ENCODE results near the gene ACVR2A.

ACVR2A gene

DNA sequence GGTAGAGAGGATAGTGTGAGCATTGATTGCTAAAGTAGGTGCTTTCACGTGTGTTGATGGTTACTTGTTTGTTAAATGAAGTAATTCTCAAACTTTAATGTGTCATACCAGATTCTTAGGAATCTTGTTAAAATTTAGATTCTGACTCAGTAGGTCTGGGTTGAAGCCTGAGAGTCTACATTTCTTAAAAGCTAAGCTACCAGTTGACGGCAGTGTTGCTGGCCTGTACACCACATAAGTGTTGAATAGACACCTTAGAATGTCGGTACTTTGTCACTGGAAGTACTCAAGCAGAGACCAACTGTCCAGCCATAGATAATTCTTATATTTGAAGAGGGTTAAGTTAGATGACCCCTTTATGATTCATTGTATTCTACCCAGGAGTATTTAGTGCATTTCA is 79.8 kb downstream of the ACVR2A start:
- DNase-seq (ENCODE audit: low spot score), result no peak

DNA sequence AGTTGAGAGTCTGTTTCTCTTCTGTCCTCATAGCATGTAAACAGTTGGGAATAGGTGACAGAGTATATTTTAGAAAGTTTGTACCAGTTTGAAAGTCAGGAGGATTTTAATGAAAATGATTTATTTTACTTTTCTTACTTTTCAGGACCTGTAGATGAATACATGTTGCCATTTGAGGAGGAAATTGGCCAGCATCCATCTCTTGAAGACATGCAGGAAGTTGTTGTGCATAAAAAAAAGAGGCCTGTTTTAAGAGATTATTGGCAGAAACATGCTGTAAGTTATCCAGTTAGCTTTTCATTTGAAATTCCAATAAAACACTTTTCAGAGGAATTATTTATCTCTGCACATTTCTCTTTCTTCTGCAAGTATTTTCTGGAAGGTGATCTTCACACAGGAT is 81.1 kb downstream of the ACVR2A start:
- no peak for DNase-seq (ENCODE audit: low spot score)

DNA sequence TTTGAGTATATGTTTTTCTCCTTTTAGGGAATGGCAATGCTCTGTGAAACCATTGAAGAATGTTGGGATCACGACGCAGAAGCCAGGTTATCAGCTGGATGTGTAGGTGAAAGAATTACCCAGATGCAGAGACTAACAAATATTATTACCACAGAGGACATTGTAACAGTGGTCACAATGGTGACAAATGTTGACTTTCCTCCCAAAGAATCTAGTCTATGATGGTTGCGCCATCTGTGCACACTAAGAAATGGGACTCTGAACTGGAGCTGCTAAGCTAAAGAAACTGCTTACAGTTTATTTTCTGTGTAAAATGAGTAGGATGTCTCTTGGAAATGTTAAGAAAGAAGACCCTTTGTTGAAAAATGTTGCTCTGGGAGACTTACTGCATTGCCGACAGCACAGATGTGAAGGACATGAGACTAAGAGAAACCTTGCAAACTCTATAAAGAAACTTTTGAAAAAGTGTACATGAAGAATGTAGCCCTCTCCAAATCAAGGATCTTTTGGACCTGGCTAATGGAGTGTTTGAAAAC is 82.3 kb downstream of the ACVR2A start:
- no peak for DNase-seq (ENCODE audit: low spot score)

DNA sequence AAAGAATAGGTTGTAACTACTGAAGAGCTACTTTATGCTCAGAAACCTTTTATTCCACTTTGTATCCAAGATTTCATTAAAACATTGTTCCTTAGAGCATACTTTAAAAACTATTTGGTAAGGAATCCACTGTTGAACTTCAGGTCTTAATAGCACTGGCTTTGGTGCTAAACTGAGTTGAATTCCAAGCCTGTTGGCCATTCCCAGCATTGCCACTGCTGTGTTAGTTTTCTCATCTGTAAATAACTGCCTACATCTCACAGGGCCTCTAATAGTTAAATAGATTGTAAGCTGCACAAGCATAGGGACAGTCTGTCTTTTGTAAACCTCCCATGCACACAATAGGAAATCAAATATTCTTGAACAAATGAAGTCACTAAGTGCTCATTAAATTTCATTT is 89.1 kb downstream of the ACVR2A start:
- no peak for DNase-seq (ENCODE audit: low spot score)

DNA sequence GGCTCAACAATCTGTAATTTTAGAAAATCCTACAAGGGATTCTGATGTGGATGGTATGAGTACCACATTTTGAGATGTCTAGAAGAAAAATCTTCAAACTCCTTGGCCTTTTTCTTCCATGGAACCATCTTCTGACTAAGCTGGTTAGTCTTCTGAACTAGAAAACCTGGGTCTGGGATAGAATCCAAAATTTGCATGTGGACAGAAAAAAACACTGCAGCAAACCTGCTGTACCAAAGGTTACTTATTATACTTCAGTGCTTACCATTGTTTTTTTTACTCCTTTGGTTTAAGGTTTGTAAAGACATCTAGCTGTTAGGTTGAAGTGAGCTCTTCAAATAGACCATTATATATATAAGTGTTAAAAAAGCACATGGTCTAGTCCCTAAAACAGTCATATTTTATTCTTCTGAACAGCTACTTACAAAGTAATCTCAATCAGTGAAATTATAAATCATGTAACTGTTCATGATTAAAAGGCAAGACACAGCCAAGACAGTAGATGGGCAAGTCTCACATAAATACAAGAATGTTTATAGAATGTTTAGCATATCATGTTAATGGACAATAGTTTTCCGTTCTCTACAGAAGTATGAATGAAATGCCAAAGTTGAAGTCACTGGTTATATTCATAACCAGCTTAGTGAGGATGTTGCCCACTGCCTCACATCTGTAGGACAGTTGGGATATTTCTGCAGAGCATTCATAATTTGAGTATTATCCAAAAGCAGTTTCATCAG is 90.2 kb downstream of the ACVR2A start:
- no peak for DNase-seq (ENCODE audit: low spot score)

DNA sequence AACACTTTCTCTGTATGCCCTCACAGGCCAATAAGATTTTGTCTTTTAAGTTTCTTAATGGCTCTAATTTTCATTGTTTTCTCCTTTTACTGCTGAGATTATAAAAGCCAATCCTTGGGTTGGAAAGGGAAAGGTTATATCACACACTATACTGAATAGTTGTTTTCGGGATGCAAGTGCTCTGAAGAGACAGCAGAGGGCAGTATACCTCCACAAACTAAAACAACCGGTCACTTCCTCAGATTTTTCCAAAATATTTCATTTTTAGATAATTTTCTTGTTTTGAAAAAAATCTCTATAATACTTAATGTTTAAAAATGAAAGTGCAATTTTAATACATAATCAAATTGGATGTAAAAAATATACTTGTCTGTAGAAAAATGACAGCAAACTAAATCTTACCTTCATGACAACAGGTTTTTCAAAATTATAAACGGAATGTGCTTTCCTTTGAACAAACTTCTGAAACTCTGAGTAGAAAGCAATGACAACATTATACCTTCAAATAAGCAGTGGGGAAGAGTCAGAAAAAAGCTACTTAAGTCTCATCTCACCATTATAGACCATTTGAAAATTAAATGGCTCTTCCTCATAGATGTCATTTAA is 93.0 kb downstream of the ACVR2A start:
- peak; percentile 46 for DNase-seq (ENCODE audit: low spot score)

DNA sequence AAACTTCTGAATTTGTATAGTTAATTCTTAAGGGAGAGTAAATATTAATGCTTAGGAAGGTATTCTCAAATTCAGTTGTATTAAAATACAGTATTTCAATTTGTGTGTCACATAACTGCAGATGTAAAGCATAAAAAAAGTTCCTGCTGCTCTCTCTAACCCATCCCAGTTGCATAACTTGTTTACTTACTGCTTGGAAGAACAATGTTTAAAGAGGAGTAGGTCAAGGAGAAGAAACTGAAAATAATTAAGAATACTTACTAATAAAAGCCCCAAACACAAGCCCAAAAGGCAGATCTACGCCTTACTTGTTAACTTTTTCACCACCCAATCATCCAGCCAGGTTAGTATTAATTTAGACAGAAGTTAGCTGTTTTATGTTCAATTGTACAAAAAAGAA is 94.5 kb downstream of the ACVR2A start:
- no peak for DNase-seq (ENCODE audit: low spot score)

DNA sequence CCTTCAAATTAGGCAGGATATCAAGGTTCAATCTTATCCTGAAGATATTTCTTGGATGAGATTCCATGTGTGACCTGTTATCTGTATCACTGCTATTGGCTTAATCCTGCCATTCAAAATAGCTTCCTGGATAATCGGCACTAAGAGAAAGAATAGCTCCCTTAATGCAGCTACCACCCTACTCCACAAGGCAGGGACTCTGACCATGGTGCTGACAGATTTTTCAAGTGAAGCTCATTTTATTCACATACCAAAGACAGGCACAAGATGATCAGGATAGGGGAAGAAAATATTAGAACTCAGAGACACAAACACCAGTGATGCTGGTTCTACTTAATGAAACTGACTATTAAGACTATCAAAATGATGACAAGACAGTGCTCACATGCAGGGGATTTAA is 100.8 kb downstream of the ACVR2A start:
- no peak for DNase-seq (ENCODE audit: low spot score)

DNA sequence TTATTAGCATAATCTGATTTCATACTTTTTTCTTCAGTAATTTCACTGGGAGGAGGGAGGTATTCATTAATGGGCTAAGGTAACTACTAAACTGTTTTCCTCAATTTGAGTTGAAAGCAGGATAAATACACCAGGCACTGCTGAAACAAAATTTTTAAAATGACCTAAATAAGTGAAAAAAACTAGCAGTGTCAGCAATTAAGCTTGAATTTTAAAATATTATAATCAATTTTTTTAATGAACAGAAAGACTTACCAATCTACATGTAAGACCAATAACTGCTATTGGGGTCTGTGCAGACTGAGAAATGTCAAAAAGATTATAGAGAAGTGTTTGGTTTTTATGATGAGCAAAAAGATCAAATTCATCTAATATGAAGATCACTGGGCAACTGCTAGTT is 107.3 kb downstream of the ACVR2A start:
- DNase-seq (ENCODE audit: low spot score), result no peak

DNA sequence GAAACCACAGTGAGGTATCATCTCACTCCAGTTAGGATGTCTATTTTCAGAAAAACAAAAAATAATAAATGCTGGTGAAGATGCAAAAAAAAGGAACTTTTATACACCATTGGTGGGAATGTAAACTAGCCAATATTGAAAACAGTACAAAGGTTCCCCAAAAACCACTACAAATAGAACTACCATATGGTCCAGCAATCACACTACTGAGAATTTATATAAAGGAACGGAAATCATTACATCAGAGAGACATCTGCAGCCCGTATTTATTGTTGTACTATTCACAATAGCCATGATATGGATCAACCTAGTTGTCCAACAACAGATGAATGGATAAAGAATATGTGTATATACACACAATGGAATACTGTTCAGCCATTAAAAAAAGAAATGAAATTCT is 123.7 kb downstream of the ACVR2A start:
- peak; percentile 18 for DNase-seq (ENCODE audit: low spot score)

DNA sequence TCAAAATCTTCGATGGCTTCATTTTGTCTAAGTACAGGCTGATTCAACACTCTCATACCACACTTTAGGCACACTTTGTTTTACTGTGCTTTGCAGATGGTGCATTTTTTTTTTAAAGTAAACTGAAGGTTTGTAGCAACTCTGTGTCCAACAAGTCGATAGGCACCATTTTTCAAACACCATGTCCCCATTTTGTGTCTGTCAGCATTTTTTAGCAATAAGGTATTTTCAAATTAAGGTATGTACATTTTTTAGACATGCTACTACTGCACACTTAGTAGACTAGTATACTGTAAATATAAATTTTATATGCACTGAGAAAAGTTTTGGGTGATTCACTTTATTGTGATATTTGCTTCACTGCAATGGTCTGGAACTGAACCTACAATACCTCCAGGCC is 131.3 kb downstream of the ACVR2A start:
- no peak for DNase-seq (ENCODE audit: low spot score)

DNA sequence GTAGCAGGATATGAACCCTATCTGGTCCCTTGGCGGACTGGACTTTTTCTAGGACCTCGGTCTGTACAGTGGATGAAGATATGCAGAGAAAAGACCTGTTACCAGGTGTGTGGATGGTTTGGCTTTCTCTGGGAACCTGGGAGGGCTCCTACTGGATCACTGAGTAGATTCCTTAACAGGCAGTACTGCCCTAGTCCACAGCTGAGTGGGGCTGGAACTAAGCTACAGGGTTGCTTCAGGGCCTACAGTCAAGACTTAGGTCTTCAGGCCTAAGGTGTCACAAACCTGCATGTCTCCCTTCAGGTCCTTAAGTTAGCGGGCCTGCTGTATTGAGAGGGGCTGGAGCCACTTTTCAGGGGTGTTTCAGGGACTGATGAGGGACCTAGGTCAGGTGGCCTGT is 132.8 kb downstream of the ACVR2A start:
- no peak for DNase-seq (ENCODE audit: low spot score)

Measured in NAMALWA (cell line).